SU-DHL-6 (cell line): ENCODE data around the gene PI4K2B.
"Not testable (repeated sequence)": the region's sequence is repeated elsewhere in the genome, so short reads cannot be mapped to it uniquely, and the experiment has no call there.

ENCODE experiments used
- H2AFZ ChIP-seq: fragments of 200-600 bp; sonication (generic); 2 replicates; pipeline ENCODE4 v1.6.1; 2014; ENCODE audit warnings: low read depth, mild to moderate bottlenecking, moderate library complexity, mixed read lengths, antibody characterized with exemption, low read length; ENCODE audit not compliant: severe bottlenecking
- H3F3A ChIP-seq: fragments of 200-600 bp; shearing (Covaris generic); 2 replicates; pipeline ENCODE4 v1.6.0; 2016; ENCODE audit warnings: antibody characterized with exemption, mild to moderate bottlenecking; ENCODE audit not compliant: insufficient read depth
- H3K27ac ChIP-seq: fragments of 200-600 bp; sonication (generic); 2 replicates; pipeline ENCODE4 v1.5.1; 2016; ENCODE audit warnings: low read depth, mild to moderate bottlenecking, low read length, moderate library complexity, mixed read lengths
- H3K27me3 ChIP-seq: fragments of 200-600 bp; sonication (generic), shearing (Covaris generic); 2 replicates; pipeline ENCODE4 v1.6.0; 2014; ENCODE audit warnings: mild to moderate bottlenecking, low read length
- H3K36me3 ChIP-seq: fragments of 200-600 bp; sonication (generic); 2 replicates; pipeline ENCODE4 v1.6.1; 2014; ENCODE audit warnings: mild to moderate bottlenecking, low read length, mixed read lengths
- H3K4me2 ChIP-seq: fragments of 300-600, 200-600 bp; shearing (Covaris generic), sonication (generic); 2 replicates; pipeline ENCODE4 v1.6.0; 2014; ENCODE audit warnings: low read length, low read depth, mild to moderate bottlenecking; ENCODE audit not compliant: poor library complexity, severe bottlenecking
- H3K4me3 ChIP-seq: fragments of 200-600 bp; sonication (generic); 2 replicates; pipeline ENCODE4 v1.5.1; 2014; ENCODE audit warnings: antibody characterized with exemption, low read length, mild to moderate bottlenecking, mixed read lengths; ENCODE audit not compliant: insufficient read depth, poor library complexity, severe bottlenecking
- H3K79me2 ChIP-seq: fragments of 200-600 bp; sonication (generic); 2 replicates; pipeline ENCODE4 v1.6.1; 2014; ENCODE audit warnings: mild to moderate bottlenecking, low read length, moderate library complexity; ENCODE audit not compliant: insufficient read depth
- H3K9ac ChIP-seq: fragments of 200-600 bp; sonication (generic); 2 replicates; pipeline ENCODE4 v1.7.0; 2014; ENCODE audit warnings: mild to moderate bottlenecking, low read length
- H3K9me2 ChIP-seq: fragments of 200-600 bp; sonication (generic); replicated peaks from 2 replicates; pipeline ENCODE4 v1.6.1; 2014; ENCODE audit warnings: low read length; ENCODE audit not compliant: insufficient read depth
- H3K9me3 ChIP-seq: fragments of 200-600 bp; sonication (generic); 2 replicates; pipeline ENCODE4 v1.6.1; 2014; ENCODE audit warnings: low read length, mixed read lengths; ENCODE audit not compliant: insufficient read depth
- H4K20me1 ChIP-seq: fragments of 200-600 bp; sonication (generic); 2 replicates; pipeline ENCODE4 v1.6.1; 2014; ENCODE audit warnings: low read depth, mild to moderate bottlenecking, antibody characterized with exemption, low read length, moderate library complexity, mixed read lengths
- EZH2phosphoT487 ChIP-seq: fragments of 200-600 bp; sonication (generic), shearing (Covaris generic); conservative IDR thresholded peaks from 2 replicates; pipeline ENCODE4 v1.6.1; 2018; ENCODE audit warnings: mild to moderate bottlenecking, antibody characterized with exemption, low read length, moderate library complexity, mixed read lengths
- TF ChIP-seq, protein P1 (sequence below): fragments of 200-600 bp; sonication (generic); IDR thresholded peaks from one replicate; pipeline ENCODE4 v1.5.1; 2017; ENCODE audit warnings: antibody characterized with exemption, mild to moderate bottlenecking, low read length, moderate library complexity; ENCODE audit not compliant: insufficient read depth, poor library complexity, severe bottlenecking

The PI4K2B gene

GRCh38 chr4:25320773-25321172 lies 86.9 kb downstream of the PI4K2B start:
- H3K4me2 ChIP-seq = no peak overlapping the region
- no peaks in the 10 kb centered on the region for H3F3A ChIP-seq
- TF ChIP-seq, protein P1, sequence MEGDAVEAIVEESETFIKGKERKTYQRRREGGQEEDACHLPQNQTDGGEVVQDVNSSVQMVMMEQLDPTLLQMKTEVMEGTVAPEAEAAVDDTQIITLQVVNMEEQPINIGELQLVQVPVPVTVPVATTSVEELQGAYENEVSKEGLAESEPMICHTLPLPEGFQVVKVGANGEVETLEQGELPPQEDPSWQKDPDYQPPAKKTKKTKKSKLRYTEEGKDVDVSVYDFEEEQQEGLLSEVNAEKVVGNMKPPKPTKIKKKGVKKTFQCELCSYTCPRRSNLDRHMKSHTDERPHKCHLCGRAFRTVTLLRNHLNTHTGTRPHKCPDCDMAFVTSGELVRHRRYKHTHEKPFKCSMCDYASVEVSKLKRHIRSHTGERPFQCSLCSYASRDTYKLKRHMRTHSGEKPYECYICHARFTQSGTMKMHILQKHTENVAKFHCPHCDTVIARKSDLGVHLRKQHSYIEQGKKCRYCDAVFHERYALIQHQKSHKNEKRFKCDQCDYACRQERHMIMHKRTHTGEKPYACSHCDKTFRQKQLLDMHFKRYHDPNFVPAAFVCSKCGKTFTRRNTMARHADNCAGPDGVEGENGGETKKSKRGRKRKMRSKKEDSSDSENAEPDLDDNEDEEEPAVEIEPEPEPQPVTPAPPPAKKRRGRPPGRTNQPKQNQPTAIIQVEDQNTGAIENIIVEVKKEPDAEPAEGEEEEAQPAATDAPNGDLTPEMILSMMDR = no peak
- TF ChIP-seq EZH2phosphoT487 = no peak
- no peaks in the 10 kb centered on the region; the same call in 1 of the 2 replicates for H3K36me3 ChIP-seq
- no peak overlapping the region for H3K4me3 ChIP-seq
- H2AFZ ChIP-seq = no peak overlapping the region
- H3K9me3 ChIP-seq = no peaks in the 10 kb centered on the region
- H3K9ac ChIP-seq = no peak overlapping the region
- H4K20me1 ChIP-seq = no peaks in the 10 kb centered on the region
- no peaks in the 10 kb centered on the region for H3K27me3 ChIP-seq
- H3K9me2 ChIP-seq = no peaks in the 10 kb centered on the region
- no peak overlapping the region for H3K27ac ChIP-seq
- no peaks in the 10 kb centered on the region for H3K79me2 ChIP-seq

GRCh38 chr4:25321703-25322102 lies 87.9 kb downstream of the PI4K2B start:
- Histone ChIP-seq H3K4me2 (no peak overlapping the region), H3K36me3 (no peaks in the 10 kb centered on the region; the same call in 1 of the 2 replicates), H3K27ac (no peak overlapping the region), H3K9ac (no peak overlapping the region), H3K79me2 (no peaks in the 10 kb centered on the region), H3K27me3 (no peaks in the 10 kb centered on the region), H3K9me2 (no peaks in the 10 kb centered on the region), H3K4me3 (no peak overlapping the region), H3K9me3 (no peaks in the 10 kb centered on the region), H2AFZ (no peak overlapping the region), H3F3A (no peaks in the 10 kb centered on the region), H4K20me1 (no peaks in the 10 kb centered on the region)
- TF ChIP-seq EZH2phosphoT487 = no peak
- TF ChIP-seq, protein P1 = no peak

DNA sequence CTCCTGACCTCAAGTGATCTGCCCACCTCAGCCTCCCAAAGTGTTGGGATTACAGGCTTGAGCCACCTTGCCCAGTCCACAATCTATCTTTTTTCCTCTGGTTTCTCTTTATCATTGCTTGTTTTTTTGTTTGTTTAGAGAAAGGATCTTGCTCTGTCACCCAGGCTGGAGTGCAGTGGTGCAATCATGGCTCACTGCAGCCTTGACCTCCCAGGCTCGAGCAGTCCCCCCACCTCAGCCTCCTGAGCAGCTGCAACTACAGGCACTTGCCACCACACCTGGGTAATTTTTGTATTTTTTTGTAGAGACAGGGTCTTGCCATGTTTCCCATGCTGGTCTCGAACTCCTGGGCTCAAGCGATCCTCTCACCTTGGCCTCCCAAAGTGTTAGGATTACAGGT lies 94.6 kb downstream of the PI4K2B start:
- not testable (repeated sequence) for H3K4me2 ChIP-seq, H3K27ac ChIP-seq, H4K20me1 ChIP-seq, H3F3A ChIP-seq, H3K4me3 ChIP-seq, H2AFZ ChIP-seq, H3K9me3 ChIP-seq, H3K9me2 ChIP-seq, H3K36me3 ChIP-seq, H3K79me2 ChIP-seq, H3K9ac ChIP-seq, H3K27me3 ChIP-seq
